Endothelial cell (in vitro differentiated cells): ENCODE data around the gene PPCS. TPM values are rescaled to one million over a fixed set of nuclear protein-coding genes. Genes with fewer than 3 reads are reported as not detected.
A peak's percentile ranks its signal among the peaks of the same experiment; 100 is the strongest.

ENCODE experiments used
- DNase-seq: peaks from one replicate; pipeline ENCODE4 v3.0.0; 2021; ENCODE audit warnings: low spot score
- H3K27ac Mint-ChIP-seq: one replicate; pipeline ENCODE4 v1.8.0; 2021; ENCODE audit warnings: mixed read lengths, inconsistent platforms; ENCODE audit not compliant: unreplicated experiment
- H3K27me3 Mint-ChIP-seq: one replicate; pipeline ENCODE4 v1.8.0; 2021; ENCODE audit warnings: mild to moderate bottlenecking, moderate library complexity, mixed read lengths, inconsistent platforms; ENCODE audit not compliant: unreplicated experiment
- H3K36me3 Mint-ChIP-seq: one replicate; pipeline ENCODE4 v1.8.0; 2021; ENCODE audit warnings: mild to moderate bottlenecking, low read depth, mixed read lengths, inconsistent platforms; ENCODE audit not compliant: unreplicated experiment
- H3K4me1 Mint-ChIP-seq: one replicate; pipeline ENCODE4 v1.8.0; 2021; ENCODE audit warnings: mild to moderate bottlenecking, mixed read lengths, inconsistent platforms; ENCODE audit not compliant: unreplicated experiment
- H3K4me3 Mint-ChIP-seq: one replicate; pipeline ENCODE4 v1.8.0; 2021; ENCODE audit warnings: mild to moderate bottlenecking, mixed read lengths, inconsistent platforms; ENCODE audit not compliant: unreplicated experiment
- H3K9me3 Mint-ChIP-seq: one replicate; pipeline ENCODE4 v1.8.0; 2021; ENCODE audit warnings: mixed read lengths, inconsistent platforms; ENCODE audit not compliant: unreplicated experiment
- total RNA-seq: library from RNA; stranded (reverse); fragmentation: NEBNext Ultra II Directional; extraction: Animal tissue kit (Norgen Biotek cat#: 25700); gene quantifications from one replicate; pipeline ENCODE4 v1.2.1, GENCODE V29; 2021; ENCODE audit not compliant: unreplicated experiment
- TF ChIP-seq, protein P1 (sequence below): fragments of 200-600 bp; sonication (generic); IDR thresholded peaks from one replicate; pipeline ENCODE4 v1.5.0; 2021; ENCODE audit warnings: antibody characterized with exemption; ENCODE audit not compliant: unreplicated experiment

PPCS gene
- total RNA-seq, 1 donor from 2014 or later = 32.2 TPM

DNA sequence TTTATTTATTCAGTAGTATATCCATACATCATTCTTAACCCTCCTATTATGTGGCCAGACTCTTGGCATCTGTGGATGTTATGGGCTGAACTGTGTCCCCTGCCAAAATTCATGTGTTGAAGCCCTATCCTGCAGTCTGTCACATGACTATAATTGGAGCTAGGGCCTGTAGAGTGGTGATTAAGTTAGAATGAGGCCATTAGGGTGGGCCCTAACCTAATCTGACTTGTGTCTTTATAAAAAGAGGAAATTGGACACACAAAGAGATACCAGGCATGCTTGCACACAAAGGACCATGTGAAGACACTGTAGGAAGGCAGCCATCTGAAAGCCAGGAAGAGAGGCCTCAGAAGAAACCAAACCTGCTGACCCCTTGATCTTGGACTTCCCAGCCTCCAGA, 7.1 kb upstream of the PPCS start:
- Mint-ChIP-seq H3K9me3 (no peaks in the 10 kb centered on the region), H3K27ac (no peak overlapping the region), H3K4me1 (no peaks in the 10 kb centered on the region)

DNA sequence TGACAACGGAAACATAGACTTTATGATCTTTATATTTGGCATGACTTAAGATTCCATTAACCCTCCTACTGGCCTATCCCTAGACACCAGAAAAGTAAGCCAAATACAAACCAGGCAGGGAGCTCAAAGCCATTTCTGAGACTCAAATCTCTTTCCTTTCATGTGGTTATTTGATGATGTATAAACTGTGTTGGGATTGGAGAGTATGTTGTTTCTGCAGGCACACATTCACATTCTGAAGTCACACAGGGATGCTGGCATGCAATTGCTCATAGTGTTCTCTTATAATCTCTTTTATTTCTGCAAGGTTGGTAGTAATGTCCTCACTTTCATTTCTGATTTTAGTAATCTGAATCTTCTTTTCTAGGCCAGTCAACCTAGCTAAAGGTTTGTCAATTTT, 6.3 kb upstream of the PPCS start:
- peaks cover 8% of the 10 kb centered on the region for H3K27me3 Mint-ChIP-seq
- H3K4me3 Mint-ChIP-seq = no peak overlapping the region
- no peak overlapping the region for H3K27ac Mint-ChIP-seq
- no peaks in the 10 kb centered on the region for H3K4me1 Mint-ChIP-seq
- no peaks in the 10 kb centered on the region for H3K9me3 Mint-ChIP-seq
- TF ChIP-seq, protein P1, sequence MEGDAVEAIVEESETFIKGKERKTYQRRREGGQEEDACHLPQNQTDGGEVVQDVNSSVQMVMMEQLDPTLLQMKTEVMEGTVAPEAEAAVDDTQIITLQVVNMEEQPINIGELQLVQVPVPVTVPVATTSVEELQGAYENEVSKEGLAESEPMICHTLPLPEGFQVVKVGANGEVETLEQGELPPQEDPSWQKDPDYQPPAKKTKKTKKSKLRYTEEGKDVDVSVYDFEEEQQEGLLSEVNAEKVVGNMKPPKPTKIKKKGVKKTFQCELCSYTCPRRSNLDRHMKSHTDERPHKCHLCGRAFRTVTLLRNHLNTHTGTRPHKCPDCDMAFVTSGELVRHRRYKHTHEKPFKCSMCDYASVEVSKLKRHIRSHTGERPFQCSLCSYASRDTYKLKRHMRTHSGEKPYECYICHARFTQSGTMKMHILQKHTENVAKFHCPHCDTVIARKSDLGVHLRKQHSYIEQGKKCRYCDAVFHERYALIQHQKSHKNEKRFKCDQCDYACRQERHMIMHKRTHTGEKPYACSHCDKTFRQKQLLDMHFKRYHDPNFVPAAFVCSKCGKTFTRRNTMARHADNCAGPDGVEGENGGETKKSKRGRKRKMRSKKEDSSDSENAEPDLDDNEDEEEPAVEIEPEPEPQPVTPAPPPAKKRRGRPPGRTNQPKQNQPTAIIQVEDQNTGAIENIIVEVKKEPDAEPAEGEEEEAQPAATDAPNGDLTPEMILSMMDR = no peak
- no peaks in the 10 kb centered on the region for H3K36me3 Mint-ChIP-seq
- DNase-seq = no peak

More for the DNA sequence above, 7.1 kb upstream of the PPCS start:
- H3K36me3 Mint-ChIP-seq = no peaks in the 10 kb centered on the region
- TF ChIP-seq, protein P1 = no peak
- no peak overlapping the region for H3K4me3 Mint-ChIP-seq
- DNase-seq = no peak
- peaks cover 3% of the 10 kb centered on the region for H3K27me3 Mint-ChIP-seq

GRCh38 chr1:42453386-42453785, 3.0 kb upstream of the PPCS start:
- H3K27me3 Mint-ChIP-seq = peaks cover 18% of the 10 kb centered on the region
- DNase-seq = no peak
- no peak overlapping the region for H3K4me3 Mint-ChIP-seq
- no peaks in the 10 kb centered on the region for H3K9me3 Mint-ChIP-seq
- TF ChIP-seq, protein P1 = no peak
- H3K36me3 Mint-ChIP-seq = no peaks in the 10 kb centered on the region
- peaks cover 13% of the 10 kb centered on the region for H3K4me1 Mint-ChIP-seq
- H3K27ac Mint-ChIP-seq = no peak overlapping the region

DNA sequence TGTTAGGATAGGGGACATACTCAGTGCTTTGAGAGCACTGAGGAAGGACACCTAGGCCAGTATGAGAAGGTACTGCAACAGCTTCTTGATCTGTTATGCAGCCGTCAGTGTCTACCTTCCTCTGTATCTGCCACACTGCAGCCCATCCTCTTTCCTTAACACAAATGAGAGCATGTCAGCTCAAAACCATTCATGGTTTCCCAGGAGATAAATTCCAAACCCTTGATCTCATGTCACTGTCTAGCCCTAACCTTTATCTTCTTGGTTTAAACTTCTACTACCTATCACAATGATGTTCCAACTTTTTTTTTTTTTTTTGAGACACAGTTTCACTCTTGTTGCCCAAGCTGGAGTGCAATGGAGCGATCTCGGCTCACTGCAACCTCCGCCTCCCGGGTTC, 1.9 kb upstream of the PPCS start:
- H3K9me3 Mint-ChIP-seq = no peaks in the 10 kb centered on the region
- peaks cover 18% of the 10 kb centered on the region for H3K27me3 Mint-ChIP-seq
- no peaks in the 10 kb centered on the region for H3K36me3 Mint-ChIP-seq
- H3K4me1 Mint-ChIP-seq = peaks cover 13% of the 10 kb centered on the region
- TF ChIP-seq, protein P1 = no peak
- no peak overlapping the region for H3K27ac Mint-ChIP-seq
- H3K4me3 Mint-ChIP-seq = no peak overlapping the region
- DNase-seq = no peak

DNA sequence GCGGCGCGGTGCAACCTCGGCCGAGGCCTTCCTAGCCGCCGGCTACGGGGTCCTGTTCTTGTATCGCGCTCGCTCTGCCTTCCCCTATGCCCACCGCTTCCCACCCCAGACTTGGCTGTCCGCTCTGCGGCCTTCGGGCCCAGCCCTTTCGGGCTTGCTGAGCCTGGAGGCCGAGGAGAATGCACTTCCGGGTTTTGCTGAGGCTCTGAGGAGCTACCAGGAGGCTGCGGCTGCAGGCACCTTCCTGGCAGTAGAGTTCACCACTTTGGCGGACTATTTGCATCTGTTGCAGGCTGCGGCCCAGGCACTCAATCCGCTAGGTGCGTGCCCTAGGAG, 379 bp downstream of the PPCS start:
- H3K9me3 Mint-ChIP-seq = no peaks in the 10 kb centered on the region
- H3K27me3 Mint-ChIP-seq = peaks cover 20% of the 10 kb centered on the region
- peak overlapping the region; percentile 89 for H3K27ac Mint-ChIP-seq
- DNase-seq = no peak
- no peaks in the 10 kb centered on the region for H3K36me3 Mint-ChIP-seq
- peak overlapping the region; percentile 93 for H3K4me3 Mint-ChIP-seq
- TF ChIP-seq, protein P1 = no peak
- H3K4me1 Mint-ChIP-seq = peaks cover 15% of the 10 kb centered on the region
